Smooth muscle cell (in vitro differentiated cells): ENCODE measurements around the gene RIT1. TPM values are rescaled to one million over a fixed set of nuclear protein-coding genes. Genes with fewer than 3 reads are reported as not detected.
"Not testable (repeated sequence)": the region's sequence is repeated elsewhere in the genome, so short reads cannot be mapped to it uniquely, and the experiment has no call there.

Source experiments
- DNase-seq: peaks from one replicate; lab custom pipeline; 2025; ENCODE audit not compliant: unreplicated experiment; lab: John Stamatoyannopoulos, UW
- H2AFZ ChIP-seq: fragments of 200-600 bp; sonication (generic); 2 replicates; pipeline ENCODE4 v1.6.0; 2016; ENCODE audit warnings: antibody characterized with exemption, low read depth, mild to moderate bottlenecking
- H3F3A ChIP-seq: fragments of 200-600 bp; sonication (generic); 2 replicates; pipeline ENCODE4 v1.6.0; 2017; ENCODE audit warnings: antibody characterized with exemption, low read depth
- H3K27ac ChIP-seq: fragments of 200-600 bp; sonication (generic); 2 replicates; pipeline ENCODE4 v1.5.1; 2016; ENCODE audit warnings: low read depth, mild to moderate bottlenecking
- H3K27me3 ChIP-seq: fragments of 200-600 bp; sonication (generic); 2 replicates; pipeline ENCODE4 v1.6.1; 2016; ENCODE audit warnings: low read depth, mild to moderate bottlenecking
- H3K36me3 ChIP-seq: fragments of 200-600 bp; sonication (generic); 2 replicates; pipeline ENCODE4 v1.5.1; 2016; ENCODE audit warnings: low read depth
- H3K4me1 ChIP-seq: fragments of 200-600 bp; sonication (generic); 2 replicates; pipeline ENCODE4 v1.5.1; 2016; ENCODE audit warnings: low read depth
- H3K4me2 ChIP-seq: fragments of 200-600 bp; sonication (generic); 2 replicates; pipeline ENCODE4 v1.6.0; 2016; ENCODE audit warnings: mild to moderate bottlenecking
- H3K4me3 ChIP-seq: fragments of 200-600 bp; sonication (generic); 2 replicates; pipeline ENCODE4 v1.5.1; 2016; ENCODE audit warnings: mild to moderate bottlenecking
- H3K79me2 ChIP-seq: fragments of 200-600 bp; sonication (generic); 2 replicates; pipeline ENCODE4 v1.6.0; 2016; ENCODE audit warnings: low read depth, mild to moderate bottlenecking
- H3K9ac ChIP-seq: fragments of 200-600 bp; sonication (generic); 2 replicates; pipeline ENCODE4 v1.6.0; 2016; ENCODE audit warnings: low read depth
- H3K9me3 ChIP-seq: fragments of 200-600 bp; sonication (generic); replicated peaks from 2 replicates; pipeline ENCODE4 v1.5.1; 2016; ENCODE audit warnings: low read depth
- H4K20me1 ChIP-seq: fragments of 200-600 bp; sonication (generic); 2 replicates; pipeline ENCODE4 v1.6.0; 2016; ENCODE audit warnings: low read depth
- WGBS: methylation state at CpG from one replicate; pipeline ENCODE4 v1.1.7; 2016; ENCODE audit warnings: low lambda C conversion rate; 5-methylcytosine and 5-hydroxymethylcytosine counted together
- polyA plus RNA-seq: library from polyadenylated mRNA; unstranded; fragments of >200 nt; fragmentation: Nextera tagmentation; extraction: Ambion mirVana; gene quantifications from 2 replicates; pipeline ENCODE4 v1.2.1, GENCODE V29; 2016
- total RNA-seq: library from RNA; depleted of rRNA; stranded (reverse); fragments of >200 nt; gene quantifications from 2 replicates; pipeline ENCODE4 v1.2.3, GENCODE V29; 2014
- TF ChIP-seq, protein P1 (sequence below): fragments of 200-600 bp; sonication (generic); IDR thresholded peaks from 2 replicates; pipeline ENCODE4 v1.5.1; 2017; ENCODE audit warnings: borderline replicate concordance, mild to moderate bottlenecking, antibody characterized with exemption; ENCODE audit not compliant: insufficient read depth, poor library complexity, severe bottlenecking

RIT1 gene
- total and polyA plus RNA-seq, 2 experiments from 2014 or later, result 63.6 to 65.3 TPM

DNA sequence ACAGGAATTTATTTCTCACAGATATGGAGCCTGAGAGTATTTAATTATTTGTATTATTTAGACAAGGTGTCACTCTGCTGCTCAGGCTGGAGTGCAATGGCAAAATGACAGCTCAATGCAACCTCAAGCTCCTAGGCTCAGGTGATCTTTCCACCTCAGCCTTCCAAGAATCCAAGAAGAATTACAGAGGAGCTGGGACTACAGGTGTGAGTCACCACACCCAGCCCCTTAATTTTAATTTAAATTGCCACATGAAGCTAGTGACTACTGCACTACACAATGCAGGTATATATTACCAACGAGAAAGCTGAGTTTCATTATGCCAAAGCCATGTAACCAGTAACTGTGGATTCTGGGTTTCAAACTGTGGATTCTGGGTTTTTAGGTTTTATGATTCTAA is 20.9 kb upstream of the RIT1 start:
- H3K9ac ChIP-seq, result peak overlapping the region; percentile 96

GRCh38 chr1:155931332-155932038 is 20.3 kb upstream of the RIT1 start:
- Histone ChIP-seq H3K4me3 (no peak overlapping the region), H3F3A (peaks cover 9% of the 10 kb centered on the region), H3K4me1 (peaks cover 30% of the 10 kb centered on the region), H3K4me2 (peak overlapping the region; percentile 99), H3K9ac (peak overlapping the region; percentile 96), H3K79me2 (peaks cover 72% of the 10 kb centered on the region), H3K27me3 (no peaks in the 10 kb centered on the region), H2AFZ (no peak overlapping the region), H3K9me3 (no peaks in the 10 kb centered on the region), H4K20me1 (peaks cover 70% of the 10 kb centered on the region), H3K27ac (peak overlapping the region; percentile 81), H3K36me3 (peaks cover 12% of the 10 kb centered on the region)
- WGBS, result 85% methylated on average over 7 of the region's 7 CpGs
- no peak for DNase-seq
- TF ChIP-seq, protein P1, sequence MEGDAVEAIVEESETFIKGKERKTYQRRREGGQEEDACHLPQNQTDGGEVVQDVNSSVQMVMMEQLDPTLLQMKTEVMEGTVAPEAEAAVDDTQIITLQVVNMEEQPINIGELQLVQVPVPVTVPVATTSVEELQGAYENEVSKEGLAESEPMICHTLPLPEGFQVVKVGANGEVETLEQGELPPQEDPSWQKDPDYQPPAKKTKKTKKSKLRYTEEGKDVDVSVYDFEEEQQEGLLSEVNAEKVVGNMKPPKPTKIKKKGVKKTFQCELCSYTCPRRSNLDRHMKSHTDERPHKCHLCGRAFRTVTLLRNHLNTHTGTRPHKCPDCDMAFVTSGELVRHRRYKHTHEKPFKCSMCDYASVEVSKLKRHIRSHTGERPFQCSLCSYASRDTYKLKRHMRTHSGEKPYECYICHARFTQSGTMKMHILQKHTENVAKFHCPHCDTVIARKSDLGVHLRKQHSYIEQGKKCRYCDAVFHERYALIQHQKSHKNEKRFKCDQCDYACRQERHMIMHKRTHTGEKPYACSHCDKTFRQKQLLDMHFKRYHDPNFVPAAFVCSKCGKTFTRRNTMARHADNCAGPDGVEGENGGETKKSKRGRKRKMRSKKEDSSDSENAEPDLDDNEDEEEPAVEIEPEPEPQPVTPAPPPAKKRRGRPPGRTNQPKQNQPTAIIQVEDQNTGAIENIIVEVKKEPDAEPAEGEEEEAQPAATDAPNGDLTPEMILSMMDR, result no peak

More for the DNA sequence above, 20.9 kb upstream of the RIT1 start:
- Histone ChIP-seq H3K36me3 (peaks cover 6% of the 10 kb centered on the region), H4K20me1 (peaks cover 64% of the 10 kb centered on the region), H3K27ac (peak overlapping the region; percentile 81), H3K9me3 (no peaks in the 10 kb centered on the region), H2AFZ (no peak overlapping the region), H3K79me2 (peaks cover 66% of the 10 kb centered on the region), H3K27me3 (no peaks in the 10 kb centered on the region), H3F3A (peaks cover 9% of the 10 kb centered on the region), H3K4me1 (peaks cover 30% of the 10 kb centered on the region), H3K4me3 (no peak overlapping the region), H3K4me2 (peak overlapping the region; percentile 99)
- 56% methylated on average over 1 of the region's 1 CpG for WGBS
- no peak for DNase-seq
- TF ChIP-seq, protein P1, result no peak

DNA sequence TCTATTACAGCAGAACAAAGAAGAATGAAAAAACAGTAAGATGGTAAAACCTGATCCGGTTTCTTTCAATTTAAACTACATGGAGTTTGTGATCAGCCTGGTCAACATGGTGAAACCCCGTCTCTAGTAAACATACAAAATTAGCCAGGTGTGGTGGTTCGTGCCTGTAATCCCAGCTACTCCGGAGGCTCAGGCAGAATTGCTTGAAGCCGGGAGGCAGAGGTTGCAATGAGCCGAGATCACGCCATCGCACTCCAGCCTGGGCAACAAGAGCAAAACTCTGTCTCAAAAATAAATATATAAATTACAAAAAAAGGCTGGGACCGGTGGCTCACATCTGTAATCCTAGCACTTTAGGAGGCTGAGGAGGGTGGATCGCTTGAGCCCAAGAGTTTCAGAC is 19.6 kb upstream of the RIT1 start:
- Histone ChIP-seq H3K4me1 (peaks cover 30% of the 10 kb centered on the region), H3K79me2 (peaks cover 77% of the 10 kb centered on the region), H3K4me2 (peak overlapping the region; percentile 99), H3K27ac (peak overlapping the region; percentile 81), H3F3A (peaks cover 11% of the 10 kb centered on the region), H3K9ac (peak overlapping the region; percentile 96), H3K36me3 (peaks cover 18% of the 10 kb centered on the region), H4K20me1 (peaks cover 75% of the 10 kb centered on the region)
- not testable (repeated sequence) for H2AFZ ChIP-seq, H3K4me3 ChIP-seq, H3K27me3 ChIP-seq, H3K9me3 ChIP-seq, DNase-seq
- 89% methylated on average over 10 of the region's 10 CpGs for WGBS

- no peak overlapping the region for H3K9ac ChIP-seq
- peaks cover 82% of the 10 kb centered on the region for H4K20me1 ChIP-seq
- peaks cover 11% of the 10 kb centered on the region for H3F3A ChIP-seq
- 70% methylated on average over 5 of the region's 5 CpGs for WGBS
- peaks cover 30% of the 10 kb centered on the region for H3K4me1 ChIP-seq
- H3K36me3 ChIP-seq, result peaks cover 24% of the 10 kb centered on the region
- no peaks in the 10 kb centered on the region for H3K27me3 ChIP-seq
- TF ChIP-seq, protein P1, result no peak
- DNase-seq, result no peak
- H3K9me3 ChIP-seq, result no peaks in the 10 kb centered on the region
- no peak overlapping the region for H3K4me3 ChIP-seq
- peaks cover 79% of the 10 kb centered on the region for H3K79me2 ChIP-seq
- H3K27ac ChIP-seq, result peak overlapping the region; percentile 26
- H3K4me2 ChIP-seq, result no peak overlapping the region
- no peak overlapping the region for H2AFZ ChIP-seq
Observed at GRCh38 chr1:155929057-155929456, 17.9 kb upstream of the RIT1 start.
